ENCODE results near the gene NOL4L. TPM values are rescaled to one million over a fixed set of nuclear protein-coding genes. Genes with fewer than 3 reads are reported as not detected.

The NOL4L gene
- polyA plus RNA-seq, 3 donors = 1.1 to 30.9 (median 2.8) TPM

- Histone ChIP-seq H3K27ac (ENCODE audit: low read depth in 1 of 2, low read length in 2 of 2) (no peak overlapping the region), H2AFZ (ENCODE audit: insufficient read depth, low read depth, low read length, poor library complexity, severe bottlenecking) (no peak overlapping the region), H3K79me2 (ENCODE audit: insufficient read depth, low read length) (peaks cover 4% of the 10 kb centered on the region), H3K4me3 (replicated peaks in 1 of 3; ENCODE audit: low read depth in 2 of 3, low read length in 3 of 3) (no peak overlapping the region), H3K4me2 (replicated peaks; ENCODE audit: extremely low read depth, low read length, poor library complexity, severe bottlenecking) (no peak overlapping the region), H4K20me1 (ENCODE audit: insufficient read depth, low read length) (no peaks in the 10 kb centered on the region), H3K9me3 (replicated peaks in 1 of 2; ENCODE audit: control insufficient read depth in 1 of 2, insufficient read depth in 1 of 2, low read length in 2 of 2) (no peaks in the 10 kb centered on the region), H3K36me3 (replicated peaks in 1 of 2; ENCODE audit: control insufficient read depth in 1 of 2, insufficient read depth in 2 of 2, low read length in 2 of 2) (peaks cover 0 to 14% of the 10 kb centered on the region in 2 donors), H3K9ac (ENCODE audit: insufficient read depth, low read length, poor library complexity, severe bottlenecking) (no peak overlapping the region), H3K4me1 (ENCODE audit: control insufficient read depth in 1 of 2, insufficient read depth in 2 of 2, low read length in 2 of 2) (peaks cover 27 to 42% of the 10 kb centered on the region in 2 donors), H3K27me3 (ENCODE audit: control insufficient read depth in 2 of 2, insufficient read depth in 2 of 2, low read length in 2 of 2) (no peaks in the 10 kb centered on the region)
- intact Hi-C loops (cut with micrococcal nuclease) = no loop called here
- Mint-ChIP-seq H3K4me1 (peaks cover 60% of the 10 kb centered on the region), H3K4me3 (no peak overlapping the region), H3K9me3 (peaks cover 0 to 2% (median 0%) of the 10 kb centered on the region in 7 donors), H3K36me3 (peaks cover 17% of the 10 kb centered on the region in 2 donors), H3K27me3 (ENCODE audit: low read depth in 3 of 3) (peaks cover 0 to 2% (median 0%) of the 10 kb centered on the region in 3 donors), H3K27ac (peak overlapping the region in 2 of 7 donors; percentile 2 to 57)
- 95% methylated on average over 12 of the region's 12 CpGs for WGBS (ENCODE audit: insufficient coverage)
- no peak for TF ChIP-seq CTCF (IDR thresholded peaks at IDR 0.05)
- no peak for DNase-seq
Observed at GRCh38 chr20:32514760-32515159, 70.4 kb downstream of the NOL4L start.

- peaks cover 0 to 2% (median 0%) of the 10 kb centered on the region in 3 donors for H3K27me3 Mint-ChIP-seq (ENCODE audit: low read depth in 3 of 3)
- H3K9ac ChIP-seq (ENCODE audit: insufficient read depth, low read length, poor library complexity, severe bottlenecking) = peak overlapping the region; percentile 2
- H3K4me3 ChIP-seq (replicated peaks in 1 of 3; ENCODE audit: low read depth in 2 of 3, low read length in 3 of 3) = no peak overlapping the region
- no peaks in the 10 kb centered on the region for H4K20me1 ChIP-seq (ENCODE audit: insufficient read depth, low read length)
- no peaks in the 10 kb centered on the region for H3K27me3 ChIP-seq (ENCODE audit: control insufficient read depth in 2 of 2, insufficient read depth in 2 of 2, low read length in 2 of 2)
- H3K79me2 ChIP-seq (ENCODE audit: insufficient read depth, low read length) = peaks cover 4% of the 10 kb centered on the region
- H2AFZ ChIP-seq (ENCODE audit: insufficient read depth, low read depth, low read length, poor library complexity, severe bottlenecking) = peak overlapping the region; percentile 40
- H3K4me1 ChIP-seq (ENCODE audit: control insufficient read depth in 1 of 2, insufficient read depth in 2 of 2, low read length in 2 of 2) = peaks cover 42 to 57% of the 10 kb centered on the region in 2 donors
- peaks cover 0 to 2% of the 10 kb centered on the region in 2 donors for H3K36me3 ChIP-seq (replicated peaks in 1 of 2; ENCODE audit: control insufficient read depth in 1 of 2, insufficient read depth in 2 of 2, low read length in 2 of 2)
- peaks cover 0 to 2% (median 0%) of the 10 kb centered on the region in 7 donors for H3K9me3 Mint-ChIP-seq
- H3K4me1 Mint-ChIP-seq = peaks cover 72% of the 10 kb centered on the region
- peak overlapping the region in 1 of 2 donors; percentile 59 for H3K4me3 Mint-ChIP-seq
- TF ChIP-seq CTCF (IDR thresholded peaks at IDR 0.05) = no peak
- intact Hi-C loops (cut with micrococcal nuclease) = no loop called here
- H3K36me3 Mint-ChIP-seq = peaks cover 11 to 21% of the 10 kb centered on the region in 2 donors
- DNase-seq = no peak
- H3K4me2 ChIP-seq (replicated peaks; ENCODE audit: extremely low read depth, low read length, poor library complexity, severe bottlenecking) = peak overlapping the region; percentile 16
- H3K27ac ChIP-seq (ENCODE audit: low read depth in 1 of 2, low read length in 2 of 2) = peak overlapping the region in 1 of 2 donors; percentile 15
- H3K9me3 ChIP-seq (replicated peaks in 1 of 2; ENCODE audit: control insufficient read depth in 1 of 2, insufficient read depth in 1 of 2, low read length in 2 of 2) = no peaks in the 10 kb centered on the region
- 24% methylated on average over 9 of the region's 18 CpGs for WGBS (ENCODE audit: insufficient coverage)
- peak overlapping the region in 3 of 7 donors; percentile 30 to 79 (median 61) for H3K27ac Mint-ChIP-seq
Observed at GRCh38 chr20:32513031-32513866, 71.9 kb downstream of the NOL4L start.

Data from CD14-positive monocyte (primary cell).